ENCODE measurements around the gene ZSCAN16.
"Not testable (repeated sequence)": the region's sequence is repeated elsewhere in the genome, so short reads cannot be mapped to it uniquely, and the experiment has no call there.

Gene ZSCAN16

GRCh38 chr6:28124350-28124970 is at the start of gene ZSCAN16:
ZSCAN16 (plus strand) TSS chr6:28124609; CDS start chr6:28125444, 835 bp downstream.
- Histone ChIP-seq H3K27me3 (ENCODE audit: insufficient read depth, low read depth, severe bottlenecking) (no peaks in the 10 kb centered on the region), H3K9me3 (ENCODE audit: severe bottlenecking) (no peaks in the 10 kb centered on the region), H3K4me3 (ENCODE audit: low read depth, low read length) (peak within 1 kb of the TSS; percentile 75), H3K27ac (peak within 1 kb of the TSS; percentile 67), H3K36me3 (peaks cover 69% of the 10 kb centered on the region)
- no peak for TF ChIP-seq CTCF (IDR thresholded peaks at IDR 0.05; ENCODE audit: low read depth, low read length)
- DNase-seq: peak; percentile 98

GRCh38 chr6:28078050-28078449 is 46.4 kb upstream of the ZSCAN16 start:
- H3K27me3 ChIP-seq (ENCODE audit: insufficient read depth, low read depth, severe bottlenecking): peaks cover 9% of the 10 kb centered on the region
- no peaks in the 10 kb centered on the region for H3K9me3 ChIP-seq (ENCODE audit: severe bottlenecking)
- H3K4me3 ChIP-seq (ENCODE audit: low read depth, low read length): no peak overlapping the region
- H3K27ac ChIP-seq: no peak overlapping the region
- no peaks in the 10 kb centered on the region for H3K36me3 ChIP-seq
- no peak for TF ChIP-seq CTCF (IDR thresholded peaks at IDR 0.05; ENCODE audit: low read depth, low read length)
- no peak for DNase-seq

GRCh38 chr6:28078836-28079235 is 45.6 kb upstream of the ZSCAN16 start:
- Histone ChIP-seq H3K36me3 (no peaks in the 10 kb centered on the region), H3K9me3 (ENCODE audit: severe bottlenecking) (no peaks in the 10 kb centered on the region), H3K4me3 (ENCODE audit: low read depth, low read length) (no peak overlapping the region), H3K27ac (no peak overlapping the region), H3K27me3 (ENCODE audit: insufficient read depth, low read depth, severe bottlenecking) (peaks cover 2% of the 10 kb centered on the region)
- no peak for DNase-seq
- no peak for TF ChIP-seq CTCF (IDR thresholded peaks at IDR 0.05; ENCODE audit: low read depth, low read length)

- Histone ChIP-seq H3K4me3 (ENCODE audit: low read depth, low read length) (peak within 1 kb of the TSS; percentile 70), H3K27ac (peak within 1 kb of the TSS; percentile 87)
- DNase-seq; H3K27me3 ChIP-seq (ENCODE audit: insufficient read depth, low read depth, severe bottlenecking); H3K9me3 ChIP-seq (ENCODE audit: severe bottlenecking); H3K36me3 ChIP-seq: not testable (repeated sequence)
Measured at GRCh38 chr6:28080381-28080630, 44.1 kb upstream of the ZSCAN16 start, which contains the start of gene ZNF165. ZNF165 (plus strand) TSS chr6:28080568; CDS start chr6:28085481, 4,913 bp downstream.

GRCh38 chr6:28080631-28081485 is 43.6 kb upstream of the ZSCAN16 start:
- Histone ChIP-seq H3K27me3 (ENCODE audit: insufficient read depth, low read depth, severe bottlenecking) (no peaks in the 10 kb centered on the region), H3K4me3 (ENCODE audit: low read depth, low read length) (peak overlapping the region; percentile 70), H3K27ac (peak overlapping the region; percentile 87), H3K36me3 (peaks cover 7% of the 10 kb centered on the region), H3K9me3 (ENCODE audit: severe bottlenecking) (no peaks in the 10 kb centered on the region)
- peak; percentile 99 for DNase-seq
- no peak for TF ChIP-seq CTCF (IDR thresholded peaks at IDR 0.05; ENCODE audit: low read depth, low read length)

- H3K36me3 ChIP-seq: peaks cover 13% of the 10 kb centered on the region
- H3K27me3 ChIP-seq (ENCODE audit: insufficient read depth, low read depth, severe bottlenecking): no peaks in the 10 kb centered on the region
- no peaks in the 10 kb centered on the region for H3K9me3 ChIP-seq (ENCODE audit: severe bottlenecking)
- no peak for DNase-seq
- no peak for TF ChIP-seq CTCF (IDR thresholded peaks at IDR 0.05; ENCODE audit: low read depth, low read length)
- H3K27ac ChIP-seq: peak overlapping the region; percentile 87
- H3K4me3 ChIP-seq (ENCODE audit: low read depth, low read length): peak overlapping the region; percentile 70
Measured at GRCh38 chr6:28081486-28081751, 43.0 kb upstream of the ZSCAN16 start.

All from WERI-Rb-1 (cell line).